ENCODE results near the gene ALG13. TPM values are rescaled to one million over a fixed set of nuclear protein-coding genes. Genes with fewer than 3 reads are reported as not detected.
A peak's percentile ranks its signal among the peaks of the same experiment; 100 is the strongest.

The ALG13 gene
- total RNA-seq, 1 donor from 2014 or later, result 71.2 TPM

DNA sequence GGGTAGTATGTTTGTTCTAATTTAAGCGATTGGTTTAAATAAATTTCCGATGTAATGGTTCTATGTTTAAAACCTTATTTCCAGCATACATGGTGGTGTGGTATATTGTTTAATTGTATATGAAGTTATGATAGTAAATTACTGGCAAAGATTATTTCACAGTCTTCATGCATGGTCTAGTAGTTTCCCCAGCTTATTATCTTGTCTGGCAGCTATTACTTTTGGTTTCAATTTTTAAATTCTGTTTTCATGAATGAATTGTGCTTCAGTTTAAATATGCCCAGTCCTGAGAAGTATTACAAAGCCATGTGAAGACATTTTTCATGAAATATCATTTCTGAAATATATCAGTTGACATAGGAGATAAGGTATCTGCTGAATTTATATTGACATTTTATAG lies 6.3 kb downstream of the ALG13 start:
- H3K36me3 Mint-ChIP-seq, result peaks cover 38% of the 10 kb centered on the region
- Histone ChIP-seq H3K4me3 (no peak overlapping the region), H3K4me2 (no peak overlapping the region), H3K79me2 (ENCODE audit: low read depth) (peaks cover 27% of the 10 kb centered on the region), H3K27me3 (no peaks in the 10 kb centered on the region), H4K20me1 (ENCODE audit: low read depth) (peaks cover 4% of the 10 kb centered on the region), H3K4me1 (peaks cover 15% of the 10 kb centered on the region), H3K9me3 (ENCODE audit: low read depth) (no peaks in the 10 kb centered on the region), H3K27ac (no peak overlapping the region), H3K36me3 (peaks cover 26% of the 10 kb centered on the region), H3F3A (ENCODE audit: low read depth) (no peaks in the 10 kb centered on the region), H3K9ac (no peak overlapping the region), H2AFZ (replicated peaks) (no peak overlapping the region)
- H3K4me3 Mint-ChIP-seq, result no peak overlapping the region
- H3K27ac Mint-ChIP-seq, result no peak overlapping the region
- TF ChIP-seq, protein P1, sequence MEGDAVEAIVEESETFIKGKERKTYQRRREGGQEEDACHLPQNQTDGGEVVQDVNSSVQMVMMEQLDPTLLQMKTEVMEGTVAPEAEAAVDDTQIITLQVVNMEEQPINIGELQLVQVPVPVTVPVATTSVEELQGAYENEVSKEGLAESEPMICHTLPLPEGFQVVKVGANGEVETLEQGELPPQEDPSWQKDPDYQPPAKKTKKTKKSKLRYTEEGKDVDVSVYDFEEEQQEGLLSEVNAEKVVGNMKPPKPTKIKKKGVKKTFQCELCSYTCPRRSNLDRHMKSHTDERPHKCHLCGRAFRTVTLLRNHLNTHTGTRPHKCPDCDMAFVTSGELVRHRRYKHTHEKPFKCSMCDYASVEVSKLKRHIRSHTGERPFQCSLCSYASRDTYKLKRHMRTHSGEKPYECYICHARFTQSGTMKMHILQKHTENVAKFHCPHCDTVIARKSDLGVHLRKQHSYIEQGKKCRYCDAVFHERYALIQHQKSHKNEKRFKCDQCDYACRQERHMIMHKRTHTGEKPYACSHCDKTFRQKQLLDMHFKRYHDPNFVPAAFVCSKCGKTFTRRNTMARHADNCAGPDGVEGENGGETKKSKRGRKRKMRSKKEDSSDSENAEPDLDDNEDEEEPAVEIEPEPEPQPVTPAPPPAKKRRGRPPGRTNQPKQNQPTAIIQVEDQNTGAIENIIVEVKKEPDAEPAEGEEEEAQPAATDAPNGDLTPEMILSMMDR (IDR thresholded peaks at IDR 0.05), result no peak
- TF ChIP-seq EZH2 (IDR thresholded peaks at IDR 0.05) (no peak), EZH2phosphoT487 (IDR thresholded peaks at IDR 0.05) (no peak)
- H3K27me3 Mint-ChIP-seq (ENCODE audit: insufficient read depth, low read depth), result no peaks in the 10 kb centered on the region
- H3K4me1 Mint-ChIP-seq, result peaks cover 11% of the 10 kb centered on the region
- H3K9me3 Mint-ChIP-seq, result no peaks in the 10 kb centered on the region
- no peak for DNase-seq (ENCODE audit: low spot score)

DNA sequence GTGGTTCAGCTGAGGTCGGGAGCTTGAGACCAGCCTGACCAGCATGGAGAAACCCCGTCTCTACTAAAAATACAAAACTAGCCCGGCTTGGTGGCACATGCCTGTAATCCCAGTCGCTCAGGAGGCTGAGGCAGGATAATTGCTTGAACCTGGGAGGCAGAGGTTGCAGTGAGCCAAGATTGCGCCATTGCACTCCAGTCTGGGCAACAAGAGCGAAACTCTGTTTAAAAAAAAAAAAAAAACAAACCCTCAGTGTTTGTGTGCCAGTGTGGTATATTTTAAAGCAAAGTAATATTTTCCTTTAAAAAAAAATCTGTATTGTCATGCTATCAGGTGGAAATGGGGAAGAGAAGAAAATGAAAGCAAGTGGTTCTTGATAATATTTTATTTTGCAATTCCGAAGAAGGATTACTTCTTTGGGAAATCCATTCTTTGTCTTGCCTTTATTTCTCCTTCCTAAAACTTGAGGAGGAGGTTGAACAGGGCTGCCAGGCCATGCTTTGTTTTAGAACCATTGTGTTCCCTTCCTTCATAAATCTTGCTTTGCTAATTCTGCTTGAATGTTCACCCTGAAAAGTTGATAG lies 14.4 kb downstream of the ALG13 start:
- Histone ChIP-seq H3K27me3 (no peaks in the 10 kb centered on the region), H3K9ac (no peak overlapping the region), H3K9me3 (ENCODE audit: low read depth) (no peaks in the 10 kb centered on the region), H3F3A (ENCODE audit: low read depth) (peaks cover 5% of the 10 kb centered on the region), H3K4me1 (peaks cover 10% of the 10 kb centered on the region), H3K79me2 (ENCODE audit: low read depth) (peaks cover 9% of the 10 kb centered on the region), H3K27ac (no peak overlapping the region), H4K20me1 (ENCODE audit: low read depth) (no peaks in the 10 kb centered on the region), H3K36me3 (peaks cover 16% of the 10 kb centered on the region), H3K4me2 (no peak overlapping the region), H2AFZ (replicated peaks) (no peak overlapping the region), H3K4me3 (no peak overlapping the region)
- Mint-ChIP-seq H3K9me3 (no peaks in the 10 kb centered on the region), H3K27ac (no peak overlapping the region), H3K4me3 (no peak overlapping the region), H3K4me1 (no peaks in the 10 kb centered on the region), H3K36me3 (peaks cover 7% of the 10 kb centered on the region), H3K27me3 (ENCODE audit: insufficient read depth, low read depth) (no peaks in the 10 kb centered on the region)
- TF ChIP-seq EZH2 (IDR thresholded peaks at IDR 0.05), result no peak
- TF ChIP-seq, protein P1 (IDR thresholded peaks at IDR 0.05), result no peak
- no peak for TF ChIP-seq EZH2phosphoT487 (IDR thresholded peaks at IDR 0.05)
- no peak for DNase-seq (ENCODE audit: low spot score)

DNA sequence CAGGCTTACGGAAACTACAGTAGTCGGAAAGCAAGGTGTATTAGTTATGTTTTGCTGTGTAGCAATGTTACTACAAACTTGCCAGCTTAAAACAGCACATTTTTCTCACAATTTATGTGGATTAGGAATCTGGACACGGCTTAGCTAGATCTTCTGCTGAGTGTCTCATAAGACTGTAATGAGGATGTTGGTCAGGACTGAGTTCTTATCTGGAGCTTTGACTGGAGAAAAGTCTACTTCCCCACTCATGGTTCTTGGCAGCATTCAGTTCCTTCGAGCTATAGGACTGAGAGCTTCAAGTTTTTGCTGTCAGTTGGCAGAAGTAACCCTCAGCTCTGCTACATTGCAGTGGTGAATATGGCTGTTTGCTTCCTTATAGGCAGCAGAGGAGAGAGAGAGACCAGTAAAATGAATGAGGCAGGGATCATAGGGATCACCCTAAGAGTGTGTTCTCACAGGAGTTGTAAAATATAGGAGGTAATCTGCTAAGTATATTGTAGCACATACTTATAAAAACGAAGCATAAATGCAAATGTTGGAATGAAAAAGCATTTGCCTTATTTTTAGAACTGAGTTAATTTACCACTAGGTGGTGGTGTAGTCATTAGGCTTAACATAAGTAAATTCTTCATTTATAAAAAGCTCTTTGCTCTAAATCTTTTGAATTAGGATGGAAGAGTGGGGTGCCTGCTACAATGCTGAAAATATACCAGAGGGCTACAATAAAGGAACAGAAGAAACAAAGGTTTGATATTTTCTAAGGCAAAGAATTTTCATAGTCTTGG lies 38.6 kb downstream of the ALG13 start:
- no peaks in the 10 kb centered on the region for H4K20me1 ChIP-seq (ENCODE audit: low read depth)
- H3K27ac ChIP-seq, result no peak overlapping the region
- no peaks in the 10 kb centered on the region for H3K4me1 ChIP-seq
- H3F3A ChIP-seq (ENCODE audit: low read depth), result no peaks in the 10 kb centered on the region
- H3K27me3 ChIP-seq, result no peaks in the 10 kb centered on the region
- no peak overlapping the region for H2AFZ ChIP-seq (replicated peaks)
- no peaks in the 10 kb centered on the region for H3K79me2 ChIP-seq (ENCODE audit: low read depth)
- Mint-ChIP-seq H3K36me3 (peaks cover 14% of the 10 kb centered on the region), H3K9me3 (no peaks in the 10 kb centered on the region), H3K4me3 (no peak overlapping the region), H3K27ac (no peak overlapping the region), H3K4me1 (no peaks in the 10 kb centered on the region), H3K27me3 (ENCODE audit: insufficient read depth, low read depth) (no peaks in the 10 kb centered on the region)
- no peak overlapping the region for H3K9ac ChIP-seq
- H3K4me2 ChIP-seq, result no peak overlapping the region
- no peak overlapping the region for H3K4me3 ChIP-seq
- no peaks in the 10 kb centered on the region for H3K9me3 ChIP-seq (ENCODE audit: low read depth)
- DNase-seq (ENCODE audit: low spot score), result no peak
- H3K36me3 ChIP-seq, result peaks cover 18% of the 10 kb centered on the region
- TF ChIP-seq EZH2 (IDR thresholded peaks at IDR 0.05), result no peak
- TF ChIP-seq, protein P1 (IDR thresholded peaks at IDR 0.05), result peak; percentile 58
